HEK293 (cell line): ENCODE measurements around the gene BCL7C.

Experiments used
- CTCF ChIA-PET: fragments of 350-600 bp; formaldehyde crosslinking; extraction: SDS; loops from one replicate; lab custom pipeline; 2021; ENCODE audit warnings: antibody characterized with exemption; lab: Yijun Ruan, JAX
- POLR2A ChIA-PET: fragments of 300-600 bp; formaldehyde crosslinking; extraction: SDS; loops from one replicate; lab custom pipeline; 2020; ENCODE audit warnings: antibody characterized with exemption, inconsistent platforms; lab: Yijun Ruan, JAX
- H3K27ac ChIP-seq: fragments of 200-500 bp; sonication (Bioruptor generic); 2 replicates; pipeline ENCODE4 v1.5.1; 2014; ENCODE audit warnings: low read depth, low read length, control low read depth, inconsistent platforms; ENCODE audit errors: extremely low read depth
- H3K36me3 ChIP-seq, 2 experiments: fragments of 200-500 bp in 1 of 2; sonication (Bioruptor generic) in 1 of 2; 1 replicate in 1 of 2; 2 replicates in 1 of 2; pipeline ENCODE4 v1.5.1; 2014 to 2017; ENCODE audit warnings: inconsistent platforms in 2 of 2, low read length in 2 of 2; ENCODE audit not compliant: control insufficient read depth in 2 of 2, insufficient read depth in 1 of 2
- H3K4me1 ChIP-seq: fragments of 200-500 bp; sonication (Bioruptor generic); 2 replicates; pipeline ENCODE4 v1.5.1; 2014; ENCODE audit warnings: mild to moderate bottlenecking, low read length, inconsistent platforms; ENCODE audit not compliant: control insufficient read depth, insufficient read depth
- H3K4me3 ChIP-seq: 2 replicates; pipeline ENCODE4 v1.5.1; 2011; ENCODE audit warnings: low read depth, mild to moderate bottlenecking, control low read depth, low read length, moderate library complexity
- H3K9me3 ChIP-seq: fragments of 200-500 bp; sonication (Bioruptor generic); 2 replicates; pipeline ENCODE4 v1.5.1; 2014; ENCODE audit warnings: low read depth, low read length, inconsistent platforms; ENCODE audit not compliant: control insufficient read depth, insufficient read depth
- GFI1B ChIP-seq: fragments of 450-650 bp; formaldehyde crosslinking; IDR thresholded peaks from 2 replicates; pipeline ENCODE4 v1.5.1; 2016; ENCODE audit warnings: missing biosample characterization, missing genetic modification characterization
- GLIS1 ChIP-seq: fragments of 450-650 bp; formaldehyde crosslinking; IDR thresholded peaks from 2 replicates; pipeline ENCODE4 v1.5.1; 2016; ENCODE audit warnings: missing biosample characterization, missing genetic modification characterization
- GLIS2 ChIP-seq: fragments of 450-650 bp; formaldehyde crosslinking; IDR thresholded peaks from 2 replicates; pipeline ENCODE4 v1.5.1; 2016; ENCODE audit warnings: missing biosample characterization, missing genetic modification characterization
- KLF9 ChIP-seq: fragments of 450-650 bp; formaldehyde crosslinking; IDR thresholded peaks from 2 replicates; pipeline ENCODE4 v1.5.1; 2016; ENCODE audit warnings: missing biosample characterization, missing genetic modification characterization, low read depth
- OSR2 ChIP-seq: fragments of 450-650 bp; formaldehyde crosslinking; IDR thresholded peaks from 2 replicates; pipeline ENCODE4 v1.5.1; 2016; ENCODE audit warnings: missing biosample characterization, missing genetic modification characterization
- PRDM1 ChIP-seq: fragments of 450-650 bp; formaldehyde crosslinking; IDR thresholded peaks from 2 replicates; pipeline ENCODE4; 2016; ENCODE audit warnings: missing biosample characterization, missing genetic modification characterization
- SP2 ChIP-seq: fragments of 450-650 bp; formaldehyde crosslinking; IDR thresholded peaks from 2 replicates; pipeline ENCODE4 v1.5.1; 2016; ENCODE audit warnings: missing biosample characterization, missing genetic modification characterization
- SP3 ChIP-seq: fragments of 450-650 bp; formaldehyde crosslinking; IDR thresholded peaks from 2 replicates; pipeline ENCODE4 v1.5.1; 2016; ENCODE audit warnings: missing biosample characterization, missing genetic modification characterization
- SP7 ChIP-seq: fragments of 450-650 bp; formaldehyde crosslinking; IDR thresholded peaks from 2 replicates; pipeline ENCODE4 v1.5.1; 2016; ENCODE audit warnings: missing biosample characterization, missing genetic modification characterization
- YY1 ChIP-seq: fragments of 450-650 bp; formaldehyde crosslinking; IDR thresholded peaks from 2 replicates; pipeline ENCODE4 v1.5.1; 2018; ENCODE audit warnings: missing biosample characterization, missing genetic modification characterization
- ZBTB1 ChIP-seq: fragments of 450-650 bp; formaldehyde crosslinking; IDR thresholded peaks from 2 replicates; pipeline ENCODE4 v1.5.1; 2016; ENCODE audit warnings: missing biosample characterization, missing genetic modification characterization
- ZEB2 ChIP-seq: fragments of 450-650 bp; formaldehyde crosslinking; IDR thresholded peaks from 2 replicates; pipeline ENCODE4 v1.5.1; 2016; ENCODE audit warnings: missing biosample characterization, missing genetic modification characterization
- ZFP37 ChIP-seq: fragments of 450-650 bp; formaldehyde crosslinking; IDR thresholded peaks from 2 replicates; pipeline ENCODE4 v1.5.1; 2016; ENCODE audit warnings: missing biosample characterization, missing genetic modification characterization
- ZFP41 ChIP-seq: fragments of 450-650 bp; formaldehyde crosslinking; IDR thresholded peaks from 2 replicates; pipeline ENCODE4 v1.5.1; 2016; ENCODE audit warnings: missing biosample characterization, missing genetic modification characterization, borderline replicate concordance
- ZNF10 ChIP-seq: fragments of 450-650 bp; formaldehyde crosslinking; IDR thresholded peaks from 2 replicates; pipeline ENCODE4 v1.5.1; 2017; ENCODE audit warnings: missing biosample characterization, missing genetic modification characterization
- ZNF112 ChIP-seq: fragments of 450-650 bp; formaldehyde crosslinking; IDR thresholded peaks from 2 replicates; pipeline ENCODE4 v1.5.0; 2017; ENCODE audit warnings: missing biosample characterization, missing genetic modification characterization
- ZNF174 ChIP-seq: fragments of 450-650 bp; formaldehyde crosslinking; IDR thresholded peaks from 2 replicates; pipeline ENCODE4 v1.5.0; 2017; ENCODE audit warnings: missing biosample characterization, mild to moderate bottlenecking, missing genetic modification characterization
- ZNF214 ChIP-seq: fragments of 450-650 bp; formaldehyde crosslinking; IDR thresholded peaks from 2 replicates; pipeline ENCODE4 v1.5.1; 2017; ENCODE audit warnings: missing biosample characterization, mild to moderate bottlenecking, missing genetic modification characterization, borderline replicate concordance
- ZNF223 ChIP-seq: fragments of 450-650 bp; formaldehyde crosslinking; IDR thresholded peaks from 2 replicates; pipeline ENCODE4 v1.5.1; 2016; ENCODE audit warnings: missing biosample characterization, missing genetic modification characterization
- ZNF311 ChIP-seq: fragments of 450-650 bp; formaldehyde crosslinking; IDR thresholded peaks from 2 replicates; pipeline ENCODE4 v1.5.1; 2017; ENCODE audit warnings: missing biosample characterization, missing genetic modification characterization, borderline replicate concordance
- ZNF404 ChIP-seq: fragments of 450-650 bp; formaldehyde crosslinking; IDR thresholded peaks from 2 replicates; pipeline ENCODE4 v1.5.1; 2017; ENCODE audit warnings: missing biosample characterization, missing genetic modification characterization
- ZNF423 ChIP-seq: fragments of 450-650 bp; formaldehyde crosslinking; IDR thresholded peaks from 2 replicates; pipeline ENCODE4 v1.5.1; 2016; ENCODE audit warnings: missing biosample characterization, missing genetic modification characterization
- ZNF670 ChIP-seq: fragments of 450-650 bp; formaldehyde crosslinking; IDR thresholded peaks from 2 replicates; pipeline ENCODE4 v1.5.1; 2016; ENCODE audit warnings: missing biosample characterization, missing genetic modification characterization, low read depth
- ZNF776 ChIP-seq: fragments of 450-650 bp; formaldehyde crosslinking; IDR thresholded peaks from 2 replicates; pipeline ENCODE4 v1.5.0; 2017; ENCODE audit warnings: missing biosample characterization, missing genetic modification characterization, borderline replicate concordance
- ZNF785 ChIP-seq: fragments of 450-650 bp; formaldehyde crosslinking; IDR thresholded peaks from 2 replicates; pipeline ENCODE4 v1.5.1; 2016; ENCODE audit warnings: missing biosample characterization, missing genetic modification characterization
- ZNF792 ChIP-seq: fragments of 450-650 bp; formaldehyde crosslinking; IDR thresholded peaks from 2 replicates; pipeline ENCODE4 v1.5.1; 2016; ENCODE audit warnings: missing biosample characterization, missing genetic modification characterization
- ZNF830 ChIP-seq: fragments of 450-650 bp; IDR thresholded peaks from 2 replicates; pipeline ENCODE4 v1.5.0; 2018; ENCODE audit warnings: missing biosample characterization, missing genetic modification characterization, low read depth, mild to moderate bottlenecking, moderate library complexity
- ZNF837 ChIP-seq: fragments of 450-650 bp; formaldehyde crosslinking; IDR thresholded peaks from 2 replicates; pipeline ENCODE4 v1.5.1; 2016; ENCODE audit warnings: missing biosample characterization, missing genetic modification characterization
- ZSCAN30 ChIP-seq: fragments of 450-650 bp; IDR thresholded peaks from 2 replicates; pipeline ENCODE4 v1.5.1; 2018; ENCODE audit warnings: missing biosample characterization, mild to moderate bottlenecking, missing genetic modification characterization, moderate library complexity
- ZSCAN5A ChIP-seq: fragments of 450-650 bp; formaldehyde crosslinking; IDR thresholded peaks from 2 replicates; pipeline ENCODE4 v1.5.1; 2016; ENCODE audit warnings: missing biosample characterization, missing genetic modification characterization
- TF ChIP-seq, protein P1 (sequence below): fragments of 450-650 bp; formaldehyde crosslinking; IDR thresholded peaks from 2 replicates; pipeline ENCODE4 v1.5.1; 2016; ENCODE audit warnings: missing biosample characterization, missing genetic modification characterization, low read depth
- TF ChIP-seq, protein P2 (sequence below): fragments of 450-650 bp; formaldehyde crosslinking; IDR thresholded peaks from 2 replicates; pipeline ENCODE4 v1.5.1; 2017; ENCODE audit warnings: missing biosample characterization, missing genetic modification characterization

BCL7C gene

DNA sequence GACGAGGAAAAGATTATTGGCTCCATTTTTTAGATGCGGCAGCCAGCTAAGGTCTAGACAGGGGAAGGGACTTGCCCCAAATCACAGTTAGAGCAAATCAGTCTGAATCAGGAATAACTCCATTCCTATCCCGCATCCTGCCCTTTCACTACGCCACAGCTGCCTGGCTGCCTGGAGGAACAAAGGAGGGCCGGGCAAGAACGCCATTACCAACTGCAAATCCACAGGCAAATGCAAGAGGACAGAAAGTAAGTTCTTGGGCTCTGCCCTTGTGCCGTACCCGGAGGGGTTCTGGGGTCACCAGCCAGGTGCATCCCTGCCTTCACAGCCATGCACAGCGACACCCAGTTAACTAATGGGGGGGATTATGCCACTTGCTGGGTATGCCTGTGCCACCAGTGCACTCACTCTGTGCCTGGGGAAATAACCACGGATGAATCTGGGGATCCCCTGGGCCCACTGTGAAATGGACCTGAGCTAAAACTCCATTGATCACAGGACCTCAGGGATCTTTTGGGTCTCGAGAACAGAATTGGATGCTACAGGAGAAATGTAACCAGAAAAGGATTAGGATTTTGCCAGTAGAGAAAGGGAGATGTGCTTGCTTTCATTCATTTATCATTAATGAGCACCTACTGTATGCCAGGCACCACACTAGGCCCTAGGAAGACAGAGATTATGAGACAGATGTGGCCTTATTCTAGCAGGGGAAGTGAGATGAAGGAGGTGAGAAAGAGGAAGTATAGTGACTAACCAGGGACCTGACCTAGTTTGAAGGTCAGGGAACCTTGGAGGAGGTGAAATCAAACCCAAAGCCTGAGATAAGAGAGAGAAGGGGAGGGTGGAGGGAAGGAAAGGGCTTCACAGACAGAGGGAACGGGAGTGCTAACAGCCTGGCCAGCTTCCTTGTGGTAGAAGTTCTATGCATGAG, 17.7 kb downstream of the BCL7C start (continued):
- TF ChIP-seq ZFP41 (tag by site-specific recombination) (no peak), ZNF423 (tag by site-specific recombination) (no peak), ZNF311 (tag by site-specific recombination) (no peak), ZFP37 (no peak), SP7 (no peak), ZNF214 (tag by site-specific recombination) (no peak), ZNF776 (tag by site-specific recombination) (no peak), ZNF785 (tag by site-specific recombination) (no peak), ZNF404 (tag by site-specific recombination) (no peak), OSR2 (no peak), ZNF792 (tag by site-specific recombination) (peak; percentile 96), ZNF174 (tag by site-specific recombination) (no peak), ZSCAN5A (tag by site-specific recombination) (0 out of 2 replicates have a peak, but pooled peaks have one; percentile 15), PRDM1 (tag by site-specific recombination) (peak; percentile 88), ZNF223 (0 out of 2 replicates have a peak, but pooled peaks have one; percentile 60), SP3 (tag by site-specific recombination) (no peak)
- TF ChIP-seq, protein P1, sequence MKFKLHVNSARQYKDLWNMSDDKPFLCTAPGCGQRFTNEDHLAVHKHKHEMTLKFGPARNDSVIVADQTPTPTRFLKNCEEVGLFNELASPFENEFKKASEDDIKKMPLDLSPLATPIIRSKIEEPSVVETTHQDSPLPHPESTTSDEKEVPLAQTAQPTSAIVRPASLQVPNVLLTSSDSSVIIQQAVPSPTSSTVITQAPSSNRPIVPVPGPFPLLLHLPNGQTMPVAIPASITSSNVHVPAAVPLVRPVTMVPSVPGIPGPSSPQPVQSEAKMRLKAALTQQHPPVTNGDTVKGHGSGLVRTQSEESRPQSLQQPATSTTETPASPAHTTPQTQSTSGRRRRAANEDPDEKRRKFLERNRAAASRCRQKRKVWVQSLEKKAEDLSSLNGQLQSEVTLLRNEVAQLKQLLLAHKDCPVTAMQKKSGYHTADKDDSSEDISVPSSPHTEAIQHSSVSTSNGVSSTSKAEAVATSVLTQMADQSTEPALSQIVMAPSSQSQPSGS (tag by site-specific recombination) = no peak

DNA sequence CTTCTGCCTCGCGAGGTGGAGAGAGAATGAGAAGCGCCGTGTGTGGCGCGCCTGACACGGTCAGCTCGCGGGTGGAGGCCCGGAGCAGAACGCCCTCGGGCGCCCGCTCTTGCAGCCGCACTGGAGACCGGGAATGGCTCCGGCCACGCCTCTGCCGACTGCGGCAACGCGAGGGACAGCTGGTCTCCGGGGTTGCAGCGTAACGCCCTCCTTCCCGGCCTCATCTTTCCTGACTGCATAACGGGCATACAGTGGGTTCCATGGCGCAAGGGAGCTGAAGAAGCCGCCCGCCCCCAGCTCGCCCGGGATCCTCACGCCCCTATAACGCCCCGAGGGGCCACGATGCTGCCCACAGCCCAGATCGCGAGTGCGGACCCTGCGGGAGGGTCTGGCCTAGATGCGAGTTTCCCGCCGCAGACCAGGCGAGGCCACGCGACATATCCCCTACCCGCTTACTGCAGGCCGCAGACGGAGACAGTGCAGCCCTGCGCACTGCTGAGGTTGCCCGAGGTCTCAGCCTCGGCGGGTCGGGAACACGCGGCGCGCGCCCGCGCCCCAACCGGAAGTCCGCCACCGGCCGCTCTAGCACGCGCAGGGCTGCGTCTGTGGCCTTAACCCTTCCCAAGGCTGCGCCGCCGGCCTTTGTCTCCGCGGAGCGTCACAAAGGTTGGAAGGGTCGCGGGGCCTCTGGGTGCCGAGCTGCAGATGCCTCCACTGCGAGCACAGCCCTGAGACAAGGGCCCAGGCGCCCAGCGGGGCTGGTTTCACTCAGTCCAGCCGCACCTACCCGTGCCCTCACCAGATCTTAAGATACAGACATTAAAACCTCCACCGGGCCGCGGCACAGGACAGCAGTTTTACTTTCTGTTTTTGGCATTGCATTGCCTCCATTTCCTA, 18.8 kb downstream of the BCL7C start:
- Histone ChIP-seq H3K36me3 (peaks cover 3 to 15% of the 10 kb centered on the region in 2 experiments; a peak in 2 of 3 replicates), H3K4me1 (no peaks in the 10 kb centered on the region), H3K9me3 (no peaks in the 10 kb centered on the region), H3K4me3 (peak overlapping the region; percentile 51), H3K27ac (peak overlapping the region; percentile 94)
- CTCF ChIA-PET = interaction anchor here (0.5 to 2.7 kb wide), 7 partner anchors 19 to 67 kb away, joined by 4 to 14 read pairs (median 6); no protein-coding TSS in a partner anchor
- POLR2A ChIA-PET = interaction anchor here (0.7 to 2.4 kb wide), 19 partner anchors 12 to 127 kb away, joined by 3 to 35 read pairs (median 6); partner anchors contain the start of genes BCL7C, PHKG2 and ZNF629
- TF ChIP-seq ZNF830 (tag by site-specific recombination) (no peak), ZNF837 (no peak), GLIS2 (tag by site-specific recombination) (no peak), SP2 (tag by site-specific recombination) (peak; percentile 78), GLIS1 (tag by site-specific recombination) (peak; percentile 57), KLF9 (tag by site-specific recombination) (peak; percentile 93), ZSCAN30 (peak; percentile 89), GFI1B (tag by site-specific recombination) (no peak; the same call in 1 of the 2 replicates), YY1 (tag by site-specific recombination) (no peak; the same call in none of the 2 replicates), ZNF112 (no peak), ZEB2 (peak; percentile 90), ZBTB1 (tag by site-specific recombination) (peak; percentile 10; the same call in 1 of the 2 replicates), ZNF670 (no peak), ZNF10 (tag by site-specific recombination) (no peak)
- TF ChIP-seq, protein P2, sequence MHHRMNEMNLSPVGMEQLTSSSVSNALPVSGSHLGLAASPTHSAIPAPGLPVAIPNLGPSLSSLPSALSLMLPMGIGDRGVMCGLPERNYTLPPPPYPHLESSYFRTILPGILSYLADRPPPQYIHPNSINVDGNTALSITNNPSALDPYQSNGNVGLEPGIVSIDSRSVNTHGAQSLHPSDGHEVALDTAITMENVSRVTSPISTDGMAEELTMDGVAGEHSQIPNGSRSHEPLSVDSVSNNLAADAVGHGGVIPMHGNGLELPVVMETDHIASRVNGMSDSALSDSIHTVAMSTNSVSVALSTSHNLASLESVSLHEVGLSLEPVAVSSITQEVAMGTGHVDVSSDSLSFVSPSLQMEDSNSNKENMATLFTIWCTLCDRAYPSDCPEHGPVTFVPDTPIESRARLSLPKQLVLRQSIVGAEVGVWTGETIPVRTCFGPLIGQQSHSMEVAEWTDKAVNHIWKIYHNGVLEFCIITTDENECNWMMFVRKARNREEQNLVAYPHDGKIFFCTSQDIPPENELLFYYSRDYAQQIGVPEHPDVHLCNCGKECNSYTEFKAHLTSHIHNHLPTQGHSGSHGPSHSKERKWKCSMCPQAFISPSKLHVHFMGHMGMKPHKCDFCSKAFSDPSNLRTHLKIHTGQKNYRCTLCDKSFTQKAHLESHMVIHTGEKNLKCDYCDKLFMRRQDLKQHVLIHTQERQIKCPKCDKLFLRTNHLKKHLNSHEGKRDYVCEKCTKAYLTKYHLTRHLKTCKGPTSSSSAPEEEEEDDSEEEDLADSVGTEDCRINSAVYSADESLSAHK = peak; percentile 49; the same call in 1 of the 2 replicates
